PFSK-1 (cell line): ENCODE measurements around the gene SSMEM1.
A peak's percentile ranks its signal among the peaks of the same experiment; 100 is the strongest.

Source experiments
- FOXP2 ChIP-seq: optimal IDR thresholded peaks from 2 replicates; pipeline ENCODE3; 2011; ENCODE audit warnings: borderline replicate concordance, control low read depth, inconsistent platforms; ENCODE audit not compliant: insufficient read depth; ENCODE audit errors: extremely low read length, extremely low read depth
- POLR2AphosphoS5 ChIP-seq: IDR thresholded peaks from 2 replicates; pipeline ENCODE4 v1.6.1; 2012; ENCODE audit warnings: low read depth, mild to moderate bottlenecking, control low read depth, low read length, moderate library complexity
- REST ChIP-seq, 2 experiments: IDR thresholded peaks; 2 replicates each; pipeline versions ENCODE4 v1.6.1 to v1.8.0; 2011 to 2012; ENCODE audit warnings: low read depth in 2 of 2, low read length in 2 of 2, control low read depth in 1 of 2, inconsistent platforms in 1 of 2, mild to moderate bottlenecking in 1 of 2, moderate library complexity in 1 of 2; ENCODE audit not compliant: insufficient read depth in 1 of 2
- SIN3A ChIP-seq: IDR thresholded peaks from 2 replicates; pipeline ENCODE4 v1.6.1; 2012; ENCODE audit warnings: mild to moderate bottlenecking, low read length, moderate library complexity, borderline replicate concordance; ENCODE audit not compliant: insufficient read depth
- TAF1 ChIP-seq: IDR thresholded peaks from 2 replicates; pipeline ENCODE4 v1.6.1; 2012; ENCODE audit warnings: low read length, control low read depth, borderline replicate concordance; ENCODE audit not compliant: insufficient read depth

Gene SSMEM1

GRCh38 chr7:130196476-130196875 lies 11.2 kb upstream of the SSMEM1 start:
- TF ChIP-seq REST (IDR thresholded peaks at IDR 0.05; ENCODE audit: insufficient read depth in 1 of 2, low read depth in 2 of 2, low read length in 2 of 2) (no peak), FOXP2 (no peak), TAF1 (no peak), SIN3A (no peak), POLR2AphosphoS5 (no peak)

GRCh38 chr7:130197094-130197493 lies 10.6 kb upstream of the SSMEM1 start:
- TF ChIP-seq POLR2AphosphoS5 (no peak), REST (IDR thresholded peaks at IDR 0.05; ENCODE audit: insufficient read depth in 1 of 2, low read depth in 2 of 2, low read length in 2 of 2) (no peak), TAF1 (no peak), FOXP2 (no peak), SIN3A (no peak)

GRCh38 chr7:130201796-130202195 lies 5.9 kb upstream of the SSMEM1 start:
- no peak for TF ChIP-seq REST (IDR thresholded peaks at IDR 0.05; ENCODE audit: insufficient read depth in 1 of 2, low read depth in 2 of 2, low read length in 2 of 2)
- TF ChIP-seq TAF1: no peak

- TF ChIP-seq POLR2AphosphoS5 (peak; percentile 97), FOXP2 (peak; percentile 25), SIN3A (peak; percentile 80; the same call in 1 of the 2 replicates), REST (IDR thresholded peaks at IDR 0.05; ENCODE audit: insufficient read depth in 1 of 2, low read depth in 2 of 2, low read length in 2 of 2) (no peak), TAF1 (peak; percentile 91)
Observed at GRCh38 chr7:130205084-130205947, 2.3 kb upstream of the SSMEM1 start, which contains the start of gene TMEM209. Gene TMEM209 (minus strand): TSS chr7:130205406. CDS start chr7:130205375, 31 bp downstream.

- TF ChIP-seq FOXP2 (no peak), TAF1 (no peak), REST (IDR thresholded peaks at IDR 0.05; ENCODE audit: insufficient read depth in 1 of 2, low read depth in 2 of 2, low read length in 2 of 2) (no peak), SIN3A (no peak), POLR2AphosphoS5 (no peak)
Observed at GRCh38 chr7:130207033-130207432, 627 bp upstream of the SSMEM1 start.
